GM18511 (cell line): ENCODE measurements around the gene FUBP3.

Source experiments
- ATAC-seq: cut with Tn5 transposase; IDR thresholded peaks from one replicate; pipeline ENCODE4 v1.9.1; 2021; ENCODE audit warnings: mild to moderate bottlenecking, moderate library complexity; ENCODE audit not compliant: unreplicated experiment

FUBP3 gene

GRCh38 chr9:130578865-130579737 is at the start of gene FUBP3:
TSS of gene FUBP3 (plus strand) at chr9:130579577. CDS start at chr9:130579681, 104 bp downstream.
- peak; percentile 91 for ATAC-seq

GRCh38 chr9:130530938-130531337 is 48.4 kb upstream of the FUBP3 start:
- no peak for ATAC-seq

GRCh38 chr9:130531670-130532069 is 47.7 kb upstream of the FUBP3 start:
- no peak for ATAC-seq

- ATAC-seq: no peak
These were observed 46.8 kb upstream of the FUBP3 start for GRCh38 chr9:130532426-130533080.

- no peak for ATAC-seq
These were observed 43.4 kb upstream of the FUBP3 start for GRCh38 chr9:130535818-130536521.

GRCh38 chr9:130536701-130537107 is 42.7 kb upstream of the FUBP3 start:
- ATAC-seq: no peak

GRCh38 chr9:130537346-130538050 is 41.9 kb upstream of the FUBP3 start:
- ATAC-seq: no peak

- ATAC-seq: no peak
These were observed 39.8 kb upstream of the FUBP3 start for GRCh38 chr9:130539420-130540223.

- ATAC-seq: no peak
These were observed 37.8 kb upstream of the FUBP3 start for GRCh38 chr9:130541533-130541932.

GRCh38 chr9:130542038-130542437 is 37.3 kb upstream of the FUBP3 start:
- ATAC-seq: no peak

GRCh38 chr9:130542457-130543228 is 36.7 kb upstream of the FUBP3 start:
- no peak for ATAC-seq

- no peak for ATAC-seq
These were observed 36.0 kb upstream of the FUBP3 start for GRCh38 chr9:130543368-130543767.

GRCh38 chr9:130543859-130544258 is 35.5 kb upstream of the FUBP3 start:
- ATAC-seq: no peak

- ATAC-seq: no peak
These were observed 35.0 kb upstream of the FUBP3 start for GRCh38 chr9:130544364-130544763.

GRCh38 chr9:130548103-130548502 is 31.3 kb upstream of the FUBP3 start:
- ATAC-seq: no peak

GRCh38 chr9:130549093-130549735 is 30.2 kb upstream of the FUBP3 start:
- no peak for ATAC-seq

- ATAC-seq: no peak
These were observed 24.8 kb upstream of the FUBP3 start for GRCh38 chr9:130554606-130555005.

GRCh38 chr9:130555061-130555460 is 24.3 kb upstream of the FUBP3 start:
- ATAC-seq: no peak

GRCh38 chr9:130555968-130556367 is 23.4 kb upstream of the FUBP3 start:
- no peak for ATAC-seq
